GM18873 (cell line): ENCODE measurements around the gene SCNN1A.

Experiments
- ATAC-seq: cut with Tn5 transposase; IDR thresholded peaks from one replicate; pipeline ENCODE4 v1.9.1; 2021; ENCODE audit warnings: mild to moderate bottlenecking, moderate library complexity, moderate number of reproducible peaks; ENCODE audit not compliant: unreplicated experiment, low FRiP score

The SCNN1A gene

DNA sequence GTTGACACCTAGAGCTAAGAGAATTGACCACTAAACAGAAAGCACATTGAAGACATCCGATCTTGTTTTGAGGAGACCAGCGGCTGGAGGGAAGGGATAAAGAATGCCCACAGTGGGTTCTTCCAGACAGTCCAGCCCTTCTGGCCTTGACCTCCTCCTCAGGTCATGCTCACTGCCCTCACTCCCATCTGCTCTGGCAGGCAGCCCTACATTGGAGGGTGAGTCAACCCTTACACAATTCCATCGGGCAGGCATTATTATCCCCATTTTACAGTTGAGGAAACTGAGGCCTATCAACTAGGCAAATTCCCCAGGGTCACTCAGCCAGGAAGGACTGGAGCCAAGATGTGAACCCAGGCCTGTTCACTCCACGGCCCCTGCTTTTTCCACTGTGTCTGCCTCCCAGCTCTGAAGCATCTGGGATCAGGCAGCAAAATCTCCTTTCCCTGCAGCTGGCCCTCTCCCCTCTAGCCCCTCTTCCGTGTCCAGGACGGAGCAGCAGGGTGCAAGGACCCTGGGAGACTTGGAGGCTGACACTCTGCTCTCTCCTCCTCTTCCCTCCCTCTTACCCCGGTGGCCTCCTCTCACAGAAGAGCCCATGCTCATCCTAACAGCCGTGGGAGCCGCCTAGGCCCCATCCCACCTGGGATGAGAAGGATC, 5.3 kb downstream of the SCNN1A start:
- no peak for ATAC-seq

DNA sequence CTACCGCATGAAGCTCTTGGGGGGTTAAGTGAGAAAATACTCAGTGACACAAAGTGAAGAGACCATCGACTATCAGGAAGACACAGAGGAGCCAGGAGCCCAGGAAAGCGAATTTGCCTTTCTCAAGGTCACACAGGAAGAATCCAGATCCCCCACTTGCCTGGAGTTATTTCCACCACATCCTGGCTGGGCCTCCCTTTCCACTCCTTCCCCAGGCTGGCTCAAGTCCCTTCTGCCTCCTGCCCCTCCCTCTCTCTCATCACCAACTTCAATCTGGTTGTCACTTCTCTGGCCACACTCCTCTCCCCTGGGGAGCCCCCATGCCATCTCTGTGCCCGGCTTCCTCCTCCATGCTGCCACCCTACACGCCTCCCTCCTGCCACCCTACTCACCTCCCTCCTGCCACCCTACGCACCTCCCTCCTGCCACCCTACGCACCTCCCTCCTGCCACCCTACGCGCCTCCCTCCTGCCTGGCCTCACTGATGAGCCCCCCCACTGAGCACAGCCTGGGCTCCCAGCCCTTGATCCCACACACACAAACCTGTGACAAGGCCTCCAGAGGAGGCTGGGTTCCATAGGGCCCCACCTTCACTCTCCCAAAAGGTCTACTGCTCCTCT, 6.3 kb downstream of the SCNN1A start:
- ATAC-seq, result no peak

GRCh38 chr12:6367969-6368892, 7.1 kb downstream of the SCNN1A start:
- no peak for ATAC-seq

DNA sequence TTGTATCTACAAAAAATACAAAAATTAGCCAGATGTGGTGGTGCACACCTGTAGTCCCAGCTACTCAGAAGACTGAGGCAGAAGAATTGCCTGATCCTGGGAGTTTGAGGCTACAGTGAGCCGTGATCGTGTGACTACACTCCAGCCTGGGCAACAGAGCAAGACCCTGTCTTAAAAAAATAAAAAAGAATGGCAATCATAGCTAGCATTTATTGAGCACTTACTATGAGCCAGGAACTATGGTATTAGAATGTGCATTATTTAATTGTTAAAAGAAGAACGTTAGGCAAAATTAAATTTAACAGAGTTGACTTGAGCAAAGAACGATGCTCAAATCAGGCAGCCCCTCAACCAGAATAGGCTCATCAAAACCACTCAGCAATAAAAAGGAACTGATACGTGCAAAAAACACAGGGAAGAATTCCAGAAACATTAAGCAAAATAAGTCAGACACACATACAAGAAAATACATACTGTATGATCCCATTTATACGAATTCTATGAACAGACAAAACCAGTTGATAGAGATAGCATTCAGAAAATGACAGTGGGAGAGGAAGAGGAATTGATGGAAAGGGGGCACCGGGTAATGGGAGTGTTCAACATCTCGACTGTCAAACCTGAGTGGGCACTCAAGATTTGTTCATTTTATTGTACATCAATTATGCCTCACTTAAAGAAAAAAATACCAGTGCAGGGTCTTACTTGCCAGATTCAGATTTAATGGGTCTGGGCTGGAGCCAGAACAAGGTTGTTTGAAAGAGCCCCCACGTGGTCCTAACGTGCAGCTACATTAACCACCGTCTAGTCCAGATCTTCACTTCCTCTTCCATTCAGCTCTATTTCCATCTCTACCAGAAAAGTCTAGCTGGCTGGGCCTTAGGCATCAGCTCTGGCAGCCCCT, 8.0 kb downstream of the SCNN1A start:
- ATAC-seq, result no peak

- ATAC-seq, result no peak
These were observed 11.4 kb downstream of the SCNN1A start for GRCh38 chr12:6364044-6364374.

GRCh38 chr12:6363330-6364043, 11.9 kb downstream of the SCNN1A start:
- ATAC-seq, result no peak

- ATAC-seq, result no peak
These were observed 12.4 kb downstream of the SCNN1A start for GRCh38 chr12:6363010-6363329.

- ATAC-seq, result no peak
These were observed 13.0 kb downstream of the SCNN1A start for GRCh38 chr12:6362403-6362802.

DNA sequence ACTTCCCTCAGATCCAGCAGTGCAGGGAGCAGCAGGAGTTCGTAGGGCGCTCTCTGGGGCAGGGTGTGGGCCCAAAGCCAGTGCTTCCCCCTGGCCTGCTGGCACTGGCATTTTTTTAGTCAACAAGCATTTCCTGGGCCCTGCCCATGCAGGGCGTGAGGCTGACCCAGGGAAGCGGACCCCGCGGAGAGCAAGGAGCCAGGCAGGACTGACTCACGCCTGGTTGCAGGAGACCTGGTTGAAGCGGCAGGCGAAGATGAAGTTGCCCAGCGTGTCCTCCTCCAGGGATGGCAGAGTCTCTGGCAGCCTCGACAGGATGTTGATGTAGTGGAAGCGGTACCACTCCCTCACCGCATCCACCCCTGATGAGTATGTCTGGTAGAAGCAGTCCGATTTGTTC, 13.5 kb downstream of the SCNN1A start:
- no peak for ATAC-seq

DNA sequence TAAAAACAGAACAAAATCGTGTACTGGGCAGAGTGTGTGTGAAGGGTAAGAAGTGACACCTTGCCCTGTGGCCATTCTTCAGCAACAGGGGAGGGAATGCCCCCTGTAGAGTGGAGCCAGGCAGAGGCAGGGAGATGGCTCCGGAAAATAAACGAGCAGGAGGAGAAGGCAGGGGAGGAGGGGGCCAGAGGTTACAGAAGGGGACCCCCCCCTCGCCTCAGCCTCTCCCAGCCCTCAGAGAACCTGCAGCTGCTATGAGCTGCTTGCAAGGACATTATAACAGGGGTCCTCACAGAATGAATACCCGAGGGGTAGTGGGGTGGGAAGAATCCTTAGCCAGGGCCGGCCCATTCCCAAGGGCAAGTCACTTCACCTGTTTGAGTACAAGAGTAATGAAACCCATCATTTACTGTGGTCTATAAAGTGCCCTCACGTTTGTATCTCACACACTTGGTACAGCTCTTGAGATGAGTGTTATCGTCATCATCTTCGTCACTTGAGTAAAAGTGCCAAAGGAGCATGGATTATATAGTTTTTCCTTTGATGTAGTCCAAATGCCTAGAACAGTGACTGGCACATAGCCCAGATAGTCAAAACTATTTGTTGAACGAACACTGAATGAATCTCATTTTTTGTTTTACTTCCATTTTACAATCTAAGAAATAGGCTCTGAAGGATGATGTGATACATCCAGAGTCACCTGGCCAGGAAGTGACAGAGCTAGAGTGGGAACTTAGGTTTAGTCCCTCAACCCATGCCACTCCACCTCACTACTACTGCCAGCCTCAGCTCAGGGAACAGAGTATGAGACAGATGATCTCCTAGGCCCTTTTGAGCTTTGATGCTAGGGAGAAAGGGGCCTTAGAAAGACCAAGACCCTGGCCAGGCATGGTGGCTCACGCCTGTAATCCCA, 14.5 kb downstream of the SCNN1A start:
- no peak for ATAC-seq

DNA sequence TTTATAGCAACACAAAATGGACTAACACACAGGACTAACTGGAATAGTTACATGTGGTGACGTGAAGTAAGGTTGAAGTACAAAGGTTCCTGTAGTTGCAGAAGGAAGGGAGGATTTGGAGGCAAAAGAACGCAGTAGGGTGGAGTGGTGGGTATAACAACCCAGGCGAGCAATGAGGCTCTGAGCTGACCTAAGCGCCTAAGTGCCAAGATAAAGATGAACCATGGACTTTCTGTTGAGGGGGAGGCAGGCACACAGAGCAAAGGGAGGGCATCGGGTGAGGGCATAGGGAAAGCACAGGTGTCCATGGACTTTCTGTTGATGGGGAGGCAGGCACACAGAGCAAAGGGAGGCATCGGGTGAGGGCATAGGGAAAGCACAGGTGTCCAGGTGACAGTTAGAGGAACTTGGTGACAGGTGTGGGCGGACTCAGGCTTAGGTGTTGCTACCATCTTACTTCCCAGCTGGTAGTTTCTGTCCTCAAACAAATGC, 15.2 kb downstream of the SCNN1A start:
- no peak for ATAC-seq

DNA sequence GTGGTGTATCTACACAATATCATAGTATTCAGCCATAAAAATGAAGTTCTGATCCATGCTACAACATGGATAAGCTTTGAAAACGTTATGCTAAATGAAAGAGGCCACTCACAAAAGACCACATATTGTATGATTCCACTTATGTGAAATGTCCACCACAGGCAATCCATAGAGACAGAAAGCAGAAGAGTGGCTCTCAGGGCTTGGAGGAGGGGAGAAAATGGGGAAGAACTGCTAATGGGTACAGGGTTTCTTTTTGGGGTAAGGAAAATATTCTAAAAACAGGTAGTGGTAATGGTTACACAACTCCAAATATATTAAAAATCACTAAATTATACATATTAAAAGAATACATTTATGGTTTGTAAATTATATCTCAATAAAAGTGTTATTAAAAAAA, 16.5 kb downstream of the SCNN1A start:
- no peak for ATAC-seq

- ATAC-seq, result no peak
These were observed 19.0 kb downstream of the SCNN1A start for GRCh38 chr12:6356374-6356820.

DNA sequence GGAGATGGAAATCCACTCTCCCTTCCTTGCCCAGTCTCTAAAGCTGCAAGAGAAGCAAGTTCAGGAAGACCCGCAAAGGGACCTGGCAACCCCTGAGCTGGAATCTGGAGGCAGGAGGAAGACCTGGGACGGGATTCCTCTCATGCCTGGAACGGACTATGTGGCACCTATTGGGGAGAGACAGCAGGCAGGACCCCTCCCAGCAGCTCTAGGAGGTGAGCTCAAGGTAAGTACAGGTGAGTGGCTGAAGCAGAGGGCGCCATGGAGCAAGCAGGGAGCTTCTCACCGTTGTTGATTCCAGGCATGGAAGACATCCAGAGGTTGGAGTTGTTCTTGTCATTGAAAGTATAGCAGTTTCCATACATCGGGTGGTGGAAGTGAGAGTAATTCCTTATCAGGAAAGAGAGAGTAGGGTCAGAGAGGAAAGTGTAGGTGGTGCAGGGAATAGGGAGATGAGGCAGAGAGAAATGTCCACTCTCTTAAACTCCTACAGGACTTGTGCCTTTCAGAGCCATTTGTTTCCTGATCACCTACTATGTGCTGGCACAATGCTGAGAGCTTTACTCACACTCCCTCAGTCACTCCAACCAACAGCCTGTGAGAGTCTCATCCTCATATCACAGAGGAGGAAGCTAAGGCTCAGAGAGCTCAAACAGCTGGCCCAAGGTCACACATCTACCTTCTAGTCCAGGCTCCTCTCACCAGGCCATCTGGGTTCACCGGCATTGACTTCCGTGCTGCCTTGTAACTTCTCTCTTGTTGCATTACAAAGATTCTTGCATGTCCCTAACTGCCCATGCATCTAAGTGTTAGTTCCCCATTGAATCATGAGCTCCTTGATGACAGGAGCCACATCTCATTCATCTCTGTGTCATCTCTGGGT, 19.6 kb downstream of the SCNN1A start:
- ATAC-seq, result no peak

DNA sequence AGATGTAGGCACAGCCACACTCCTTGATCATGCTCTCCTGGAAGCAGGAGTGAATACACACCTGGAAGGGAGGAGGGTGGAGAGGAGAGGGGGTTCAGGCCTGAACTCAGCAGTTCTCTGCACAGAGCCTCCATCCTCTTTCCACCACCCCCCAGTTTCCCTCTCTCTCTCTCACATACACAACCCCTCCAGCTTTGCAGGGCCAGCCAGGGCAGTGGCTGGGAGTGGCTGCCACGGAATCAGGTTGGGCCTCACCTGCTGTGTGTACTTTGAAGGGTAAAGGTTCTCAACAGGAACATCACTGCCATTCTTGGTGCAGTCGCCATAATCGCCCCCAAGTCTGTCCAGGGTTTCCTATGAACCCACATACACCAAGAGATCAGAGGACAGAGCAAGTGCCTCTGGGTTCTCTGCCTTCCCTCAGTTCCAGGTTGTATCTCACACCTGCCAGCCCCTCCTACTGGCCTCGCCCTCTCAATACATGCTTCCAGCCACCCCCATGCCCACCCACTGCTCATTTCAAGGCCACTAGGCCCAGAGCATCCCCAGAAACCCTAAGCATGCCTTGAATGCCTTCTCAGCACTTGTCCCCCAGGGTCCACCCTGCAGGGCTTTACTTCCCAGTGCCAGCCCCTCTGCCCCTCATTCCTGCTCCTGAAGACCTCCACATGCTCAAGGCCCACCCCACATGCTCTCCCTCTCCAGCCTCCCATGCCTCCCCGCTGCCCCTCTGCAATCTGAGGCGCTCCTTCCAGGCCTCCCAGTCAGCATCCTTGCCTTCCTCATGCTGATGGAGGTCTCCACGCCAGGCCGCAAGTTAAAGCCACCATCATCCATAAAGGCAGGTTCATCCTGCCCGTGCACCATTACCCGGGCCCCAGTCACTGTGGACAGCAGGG, 20.6 kb downstream of the SCNN1A start:
- no peak for ATAC-seq

DNA sequence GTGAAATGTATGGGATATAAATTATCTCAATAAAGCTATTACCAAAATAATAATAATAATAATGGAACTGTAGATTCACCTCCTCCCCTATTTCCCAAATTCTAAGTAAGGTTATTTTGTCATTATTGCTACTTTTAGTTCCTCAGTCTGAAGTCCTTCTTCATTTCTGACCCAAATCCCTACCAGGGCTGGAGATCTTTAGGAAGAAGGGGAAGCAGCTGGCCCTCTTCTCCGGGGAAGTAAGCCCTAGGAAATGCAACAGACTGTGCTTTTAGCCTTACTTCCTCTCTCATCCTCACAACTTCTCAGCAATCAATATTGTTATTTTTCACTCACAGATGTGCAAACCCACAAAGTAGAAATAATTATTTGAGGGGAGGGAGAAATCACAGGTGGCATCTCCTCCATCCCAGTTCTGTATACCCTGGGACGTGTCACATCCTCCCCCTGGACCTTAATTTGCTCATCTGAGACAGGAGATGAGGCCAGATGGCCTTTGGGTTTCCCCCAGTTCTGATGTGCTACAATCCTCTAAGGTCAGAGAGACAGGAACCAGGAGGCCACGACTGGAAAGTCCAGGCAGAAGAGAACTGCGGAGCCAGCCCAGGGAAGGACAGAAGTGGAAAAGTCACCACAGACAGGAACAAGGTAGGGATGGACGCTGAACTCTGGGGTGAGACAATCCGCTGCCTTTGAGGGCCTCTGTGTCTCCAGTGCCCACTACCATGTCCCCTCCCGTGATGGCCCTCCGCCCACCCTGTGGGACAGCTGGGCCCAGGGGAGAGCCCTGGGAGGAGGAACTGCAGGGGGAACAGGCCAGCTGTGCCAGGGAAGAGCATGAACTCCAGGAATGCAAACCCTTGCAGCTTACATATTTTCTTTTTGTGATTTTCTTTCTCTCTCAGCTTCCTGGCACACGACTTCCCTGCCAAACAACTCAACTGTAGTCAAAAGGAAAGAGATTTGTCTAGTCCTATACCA, 22.9 kb downstream of the SCNN1A start:
- no peak for ATAC-seq
